ENCODE data around the gene NDUFV2. TPM values are rescaled to one million over a fixed set of nuclear protein-coding genes. Genes with fewer than 3 reads are reported as not detected.
A peak's percentile ranks its signal among the peaks of the same experiment; 100 is the strongest.

Gene NDUFV2
- polyA plus RNA-seq, 1 donor (not counting 4 experiments of a cell fraction or from before 2014, with no cell fraction given), result 202 TPM

GRCh38 chr18:9108911-9109310, 6.4 kb downstream of the NDUFV2 start:
- peaks cover 2% of the 10 kb centered on the region for H4K20me1 ChIP-seq (ENCODE audit: control insufficient read depth, extremely low read depth, insufficient read depth, low read length)
- H3K4me1 ChIP-seq (ENCODE audit: control insufficient read depth, extremely low read depth, insufficient read depth, low read length), result peaks cover 29% of the 10 kb centered on the region
- H3K9me3 ChIP-seq (ENCODE audit: control insufficient read depth, low read depth, low read length), result no peaks in the 10 kb centered on the region
- no peak for FAIRE-seq
- no peak overlapping the region for H3K4me3 ChIP-seq (ENCODE audit: control insufficient read depth in 2 of 3, extremely low read depth in 1 of 3, insufficient read depth in 2 of 3, low read depth in 1 of 3, low read length in 3 of 3)
- H3K4me2 ChIP-seq (ENCODE audit: control insufficient read depth, extremely low read depth, insufficient read depth, low read depth, low read length), result peak overlapping the region; percentile 43
- H3K79me2 ChIP-seq (ENCODE audit: control insufficient read depth, insufficient read depth, low read length), result peaks cover 100% of the 10 kb centered on the region
- dilution Hi-C loops (cut with MboI; ENCODE audit: extremely low pct_ligation_motif_present, low sequenced_read_pairs), result no loop called here
- TF ChIP-seq EZH2 (IDR thresholded peaks at IDR 0.05; ENCODE audit: low read length), result no peak
- TF ChIP-seq, protein P1, sequence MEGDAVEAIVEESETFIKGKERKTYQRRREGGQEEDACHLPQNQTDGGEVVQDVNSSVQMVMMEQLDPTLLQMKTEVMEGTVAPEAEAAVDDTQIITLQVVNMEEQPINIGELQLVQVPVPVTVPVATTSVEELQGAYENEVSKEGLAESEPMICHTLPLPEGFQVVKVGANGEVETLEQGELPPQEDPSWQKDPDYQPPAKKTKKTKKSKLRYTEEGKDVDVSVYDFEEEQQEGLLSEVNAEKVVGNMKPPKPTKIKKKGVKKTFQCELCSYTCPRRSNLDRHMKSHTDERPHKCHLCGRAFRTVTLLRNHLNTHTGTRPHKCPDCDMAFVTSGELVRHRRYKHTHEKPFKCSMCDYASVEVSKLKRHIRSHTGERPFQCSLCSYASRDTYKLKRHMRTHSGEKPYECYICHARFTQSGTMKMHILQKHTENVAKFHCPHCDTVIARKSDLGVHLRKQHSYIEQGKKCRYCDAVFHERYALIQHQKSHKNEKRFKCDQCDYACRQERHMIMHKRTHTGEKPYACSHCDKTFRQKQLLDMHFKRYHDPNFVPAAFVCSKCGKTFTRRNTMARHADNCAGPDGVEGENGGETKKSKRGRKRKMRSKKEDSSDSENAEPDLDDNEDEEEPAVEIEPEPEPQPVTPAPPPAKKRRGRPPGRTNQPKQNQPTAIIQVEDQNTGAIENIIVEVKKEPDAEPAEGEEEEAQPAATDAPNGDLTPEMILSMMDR (optimal IDR thresholded peaks at IDR 0.05 in 1 of 3, IDR thresholded peaks at IDR 0.05 in 1 of 3, conservative IDR thresholded peaks at IDR 0.05 in 1 of 3; ENCODE audit: extremely low read depth in 1 of 3, insufficient read depth in 2 of 3, low read length in 3 of 3), result no peak
- H2AFZ ChIP-seq (ENCODE audit: control insufficient read depth, low read length), result no peak overlapping the region
- no peak overlapping the region for H3K9ac ChIP-seq (ENCODE audit: control insufficient read depth, extremely low read depth, insufficient read depth, low read length)
- no peaks in the 10 kb centered on the region for H3K27me3 ChIP-seq (ENCODE audit: control insufficient read depth, extremely low read depth, insufficient read depth, low read length)
- DNase-seq (ENCODE audit: low read depth, low spot score), result no peak
- peaks cover 0 to 6% of the 10 kb centered on the region in 2 experiments for H3K36me3 ChIP-seq (ENCODE audit: control insufficient read depth in 2 of 2, extremely low read depth in 1 of 2, insufficient read depth in 2 of 2, low read length in 2 of 2)
- H3K27ac ChIP-seq (ENCODE audit: control insufficient read depth, insufficient read depth, low read length), result no peak overlapping the region
- H3K9me1 ChIP-seq (ENCODE audit: control insufficient read depth, extremely low read depth, insufficient read depth, low read length), result no peaks in the 10 kb centered on the region

- Histone ChIP-seq H2AFZ (ENCODE audit: control insufficient read depth, low read length) (no peak overlapping the region), H4K20me1 (ENCODE audit: control insufficient read depth, extremely low read depth, insufficient read depth, low read length) (peaks cover 2% of the 10 kb centered on the region), H3K27ac (ENCODE audit: control insufficient read depth, insufficient read depth, low read length) (no peak overlapping the region)
Measured at GRCh38 chr18:9109523-9109922, 7.0 kb downstream of the NDUFV2 start.

More at GRCh38 chr18:9109523-9109922, 7.0 kb downstream of the NDUFV2 start:
- TF ChIP-seq EZH2 (IDR thresholded peaks at IDR 0.05; ENCODE audit: low read length), result no peak
- TF ChIP-seq, protein P1 (optimal IDR thresholded peaks at IDR 0.05 in 1 of 3, IDR thresholded peaks at IDR 0.05 in 1 of 3, conservative IDR thresholded peaks at IDR 0.05 in 1 of 3; ENCODE audit: extremely low read depth in 1 of 3, insufficient read depth in 2 of 3, low read length in 3 of 3), result no peak
- peak overlapping the region; percentile 43 for H3K4me2 ChIP-seq (ENCODE audit: control insufficient read depth, extremely low read depth, insufficient read depth, low read depth, low read length)
- dilution Hi-C loops (cut with MboI; ENCODE audit: extremely low pct_ligation_motif_present, low sequenced_read_pairs), result no loop called here
- no peaks in the 10 kb centered on the region for H3K27me3 ChIP-seq (ENCODE audit: control insufficient read depth, extremely low read depth, insufficient read depth, low read length)
- DNase-seq (ENCODE audit: low read depth, low spot score) (no peak), FAIRE-seq (no peak)
- peaks cover 0 to 6% of the 10 kb centered on the region in 2 experiments for H3K36me3 ChIP-seq (ENCODE audit: control insufficient read depth in 2 of 2, extremely low read depth in 1 of 2, insufficient read depth in 2 of 2, low read length in 2 of 2)
- peaks cover 100% of the 10 kb centered on the region for H3K79me2 ChIP-seq (ENCODE audit: control insufficient read depth, insufficient read depth, low read length)
- no peak overlapping the region for H3K4me3 ChIP-seq (ENCODE audit: control insufficient read depth in 2 of 3, extremely low read depth in 1 of 3, insufficient read depth in 2 of 3, low read depth in 1 of 3, low read length in 3 of 3)
- H3K4me1 ChIP-seq (ENCODE audit: control insufficient read depth, extremely low read depth, insufficient read depth, low read length), result peaks cover 29% of the 10 kb centered on the region
- no peaks in the 10 kb centered on the region for H3K9me3 ChIP-seq (ENCODE audit: control insufficient read depth, low read depth, low read length)
- no peaks in the 10 kb centered on the region for H3K9me1 ChIP-seq (ENCODE audit: control insufficient read depth, extremely low read depth, insufficient read depth, low read length)
- no peak overlapping the region for H3K9ac ChIP-seq (ENCODE audit: control insufficient read depth, extremely low read depth, insufficient read depth, low read length)

Measured in keratinocyte (primary cell).